Astrocyte (in vitro differentiated cells and primary cell): ENCODE measurements around the gene ZNF335. TPM values are rescaled to one million over a fixed set of nuclear protein-coding genes. Genes with fewer than 3 reads are reported as not detected.

Experiments used
- DNase-seq: peaks from one replicate; pipeline ENCODE4 v3.0.0-alpha.2; 2010; ENCODE audit warnings: low read depth
- FAIRE-seq: peaks from 2 replicates; lab custom pipeline; 2011; peaks lifted over from hg19 to GRCh38; lab: Jason Lieb, UNC
- H2AFZ ChIP-seq: 2 replicates; pipeline ENCODE4 v1.6.0; 2012; ENCODE audit warnings: low read depth, low read length, inconsistent platforms
- H3K27ac ChIP-seq: 2 replicates; pipeline ENCODE4 v1.5.1; 2011; ENCODE audit warnings: low read depth, low read length, inconsistent platforms
- H3K27me3 ChIP-seq: 2 replicates; pipeline ENCODE4 v1.6.0; 2011; ENCODE audit warnings: low read length, inconsistent platforms; ENCODE audit not compliant: insufficient read depth
- H3K36me3 ChIP-seq: 2 replicates; pipeline ENCODE4 v1.5.1; 2011; ENCODE audit warnings: low read length, inconsistent platforms; ENCODE audit not compliant: insufficient read depth
- H3K4me1 ChIP-seq: 2 replicates; pipeline ENCODE4 v1.5.1; 2011; ENCODE audit warnings: low read length, inconsistent platforms; ENCODE audit not compliant: insufficient read depth
- H3K4me2 ChIP-seq: 2 replicates; pipeline ENCODE4 v1.6.0; 2012; ENCODE audit warnings: low read length, inconsistent platforms
- H3K4me3 ChIP-seq: 2 replicates; pipeline ENCODE4 v1.5.1; 2011; ENCODE audit warnings: low read depth, mild to moderate bottlenecking, low read length, inconsistent platforms; ENCODE audit not compliant: insufficient read depth
- H3K79me2 ChIP-seq: 2 replicates; pipeline ENCODE4 v1.6.0; 2012; ENCODE audit warnings: mild to moderate bottlenecking, low read length, inconsistent platforms; ENCODE audit not compliant: insufficient read depth
- H3K9ac ChIP-seq: 2 replicates; pipeline ENCODE4 v1.6.0; 2012; ENCODE audit warnings: mild to moderate bottlenecking, low read length, inconsistent platforms
- H3K9me3 ChIP-seq: 2 replicates; pipeline ENCODE4 v1.5.1; 2012; ENCODE audit warnings: low read depth, mild to moderate bottlenecking, low read length, inconsistent platforms; ENCODE audit not compliant: insufficient read depth
- H4K20me1 ChIP-seq: 2 replicates; pipeline ENCODE4 v1.6.0; 2012; ENCODE audit warnings: low read length, inconsistent platforms; ENCODE audit not compliant: insufficient read depth
- H3K27ac Mint-ChIP-seq: one replicate; pipeline ENCODE4 v1.8.0; 2021; ENCODE audit warnings: mild to moderate bottlenecking, mixed read lengths; ENCODE audit not compliant: unreplicated experiment
- H3K27me3 Mint-ChIP-seq: one replicate; pipeline ENCODE4 v1.8.0; 2021; ENCODE audit warnings: low read depth, mixed read lengths; ENCODE audit not compliant: unreplicated experiment
- H3K36me3 Mint-ChIP-seq: one replicate; pipeline ENCODE4 v1.8.0; 2021; ENCODE audit warnings: low read depth, mixed read lengths; ENCODE audit not compliant: unreplicated experiment
- H3K4me1 Mint-ChIP-seq: one replicate; pipeline ENCODE4 v1.8.0; 2021; ENCODE audit warnings: low read depth, mixed read lengths; ENCODE audit not compliant: unreplicated experiment
- H3K4me3 Mint-ChIP-seq: one replicate; pipeline ENCODE4 v1.8.0; 2021; ENCODE audit warnings: mild to moderate bottlenecking, moderate library complexity, mixed read lengths; ENCODE audit not compliant: unreplicated experiment
- H3K9me3 Mint-ChIP-seq: one replicate; pipeline ENCODE4 v1.8.0; 2021; ENCODE audit warnings: mild to moderate bottlenecking, mixed read lengths; ENCODE audit not compliant: unreplicated experiment
- CTCF ChIP-seq: IDR thresholded peaks from 2 replicates; pipeline ENCODE4 v1.5.1; 2011; ENCODE audit warnings: low read depth, mild to moderate bottlenecking, inconsistent platforms, low read length, moderate library complexity; ENCODE audit not compliant: insufficient read depth
- EZH2 ChIP-seq: IDR thresholded peaks from 2 replicates; pipeline ENCODE4 v1.6.1; 2012; ENCODE audit warnings: mild to moderate bottlenecking, low read length, inconsistent platforms; ENCODE audit not compliant: insufficient read depth
- total RNA-seq: library from RNA; stranded (reverse); gene quantifications from 2 replicates; pipeline ENCODE4 v1.2.1, GENCODE V29; 2021

The ZNF335 gene
- total RNA-seq, 1 donor from 2014 or later, result 18.6 TPM

GRCh38 chr20:45948261-45948733 is 23.7 kb downstream of the ZNF335 start:
- DNase-seq, result no peak
- no peak overlapping the region for H3K4me3 Mint-ChIP-seq

GRCh38 chr20:45947110-45947866 is 24.7 kb downstream of the ZNF335 start:
- no peak overlapping the region for H3K27ac ChIP-seq
- H3K4me1 ChIP-seq, result peaks cover 4% of the 10 kb centered on the region
- Mint-ChIP-seq H3K4me3 (no peak overlapping the region), H3K9me3 (no peaks in the 10 kb centered on the region), H3K27me3 (no peaks in the 10 kb centered on the region), H3K36me3 (peaks cover 40% of the 10 kb centered on the region), H3K27ac (no peak overlapping the region), H3K4me1 (peaks cover 10% of the 10 kb centered on the region)
- H3K4me2 ChIP-seq, result no peak overlapping the region
- H4K20me1 ChIP-seq, result peaks cover 22% of the 10 kb centered on the region
- TF ChIP-seq EZH2 (no peak), CTCF (no peak)
- H3K9me3 ChIP-seq, result no peaks in the 10 kb centered on the region
- no peak overlapping the region for H3K4me3 ChIP-seq
- H2AFZ ChIP-seq, result no peak overlapping the region
- H3K36me3 ChIP-seq, result peaks cover 42% of the 10 kb centered on the region
- no peaks in the 10 kb centered on the region for H3K79me2 ChIP-seq
- FAIRE-seq, result no peak
- no peak for DNase-seq
- no peak overlapping the region for H3K9ac ChIP-seq
- H3K27me3 ChIP-seq, result no peaks in the 10 kb centered on the region

More at GRCh38 chr20:45948261-45948733, 23.7 kb downstream of the ZNF335 start:
- Histone ChIP-seq H3K36me3 (peaks cover 40% of the 10 kb centered on the region), H4K20me1 (peaks cover 22% of the 10 kb centered on the region), H3K9ac (no peak overlapping the region), H2AFZ (no peak overlapping the region), H3K4me1 (peaks cover 4% of the 10 kb centered on the region), H3K27ac (no peak overlapping the region), H3K4me3 (no peak overlapping the region), H3K27me3 (no peaks in the 10 kb centered on the region), H3K4me2 (no peak overlapping the region), H3K79me2 (no peaks in the 10 kb centered on the region), H3K9me3 (no peaks in the 10 kb centered on the region)
- H3K27ac Mint-ChIP-seq, result no peak overlapping the region
- FAIRE-seq, result no peak
- peaks cover 10% of the 10 kb centered on the region for H3K4me1 Mint-ChIP-seq
- no peaks in the 10 kb centered on the region for H3K27me3 Mint-ChIP-seq
- peaks cover 40% of the 10 kb centered on the region for H3K36me3 Mint-ChIP-seq
- H3K9me3 Mint-ChIP-seq, result no peaks in the 10 kb centered on the region
- no peak for TF ChIP-seq CTCF
- no peak for TF ChIP-seq EZH2
